Stimulated activated CD4-positive, alpha-beta T cell treated with anti-CD3 and anti-CD28 coated beads, Interleukin-15, amount 100 ng/mL, for 24 hours (primary cell): ENCODE measurements around the gene FXYD5.
"Not testable (repeated sequence)": the region's sequence is repeated elsewhere in the genome, so short reads cannot be mapped to it uniquely, and the experiment has no call there.

Experiments used
- DNase-seq: peaks from one replicate; pipeline ENCODE4 v3.0.0-alpha.2; 2020

FXYD5 gene

GRCh38 chr19:35120492-35120891 is 34.0 kb upstream of the FXYD5 start:
- DNase-seq, result no peak

GRCh38 chr19:35120898-35121297 is 33.6 kb upstream of the FXYD5 start:
- DNase-seq, result no peak

- no peak for DNase-seq
Measured at GRCh38 chr19:35122687-35123551, 31.6 kb upstream of the FXYD5 start.

- no peak for DNase-seq
Measured at GRCh38 chr19:35123573-35123972, 31.0 kb upstream of the FXYD5 start.

- peak; percentile 92 for DNase-seq
Measured at GRCh38 chr19:35124098-35125060, 30.2 kb upstream of the FXYD5 start.

GRCh38 chr19:35125270-35125717 is 29.2 kb upstream of the FXYD5 start:
- DNase-seq, result no peak

- no peak for DNase-seq
Measured at GRCh38 chr19:35125749-35126623, 28.5 kb upstream of the FXYD5 start.

GRCh38 chr19:35126624-35126959 is 27.9 kb upstream of the FXYD5 start:
- no peak for DNase-seq

- no peak for DNase-seq
Measured at GRCh38 chr19:35127871-35128270, 26.7 kb upstream of the FXYD5 start.

GRCh38 chr19:35128398-35129057 is 26.0 kb upstream of the FXYD5 start:
- no peak for DNase-seq

- DNase-seq, result not testable (repeated sequence)
Measured at GRCh38 chr19:35129724-35130274, 24.7 kb upstream of the FXYD5 start.

- DNase-seq, result no peak
Measured at GRCh38 chr19:35130761-35131720, 23.5 kb upstream of the FXYD5 start.

GRCh38 chr19:35132254-35132653 is 22.3 kb upstream of the FXYD5 start:
- DNase-seq, result no peak

GRCh38 chr19:35133826-35134225 is 20.7 kb upstream of the FXYD5 start:
- DNase-seq, result no peak

- DNase-seq, result no peak
Measured at GRCh38 chr19:35134601-35135242, 19.8 kb upstream of the FXYD5 start, which contains the start of gene LGI4. Gene LGI4 (minus strand): TSS chr19:35135059. CDS start chr19:35134680, 379 bp downstream.

- DNase-seq, result peak; percentile 78
Measured at GRCh38 chr19:35135389-35135909, 19.1 kb upstream of the FXYD5 start.

GRCh38 chr19:35136231-35136630 is 18.3 kb upstream of the FXYD5 start:
- no peak for DNase-seq

GRCh38 chr19:35136977-35137702 is 17.4 kb upstream of the FXYD5 start:
- no peak for DNase-seq
